Daoy (cell line): ENCODE measurements around the gene SUSD3. TPM values are rescaled to one million over a fixed set of nuclear protein-coding genes. Genes with fewer than 3 reads are reported as not detected.
"Not testable (repeated sequence)": the region's sequence is repeated elsewhere in the genome, so short reads cannot be mapped to it uniquely, and the experiment has no call there.

Experiments used
- DNase-seq: peaks from one replicate; pipeline ENCODE4 v3.0.0-alpha.2; 2015; ENCODE audit warnings: low read depth
- total RNA-seq: library from RNA; depleted of rRNA; stranded (reverse); fragments of >200 nt; shearing (Covaris generic); gene quantifications from 2 replicates; pipeline ENCODE4 v1.2.3, GENCODE V29; 2014

Gene SUSD3
- total RNA-seq, 1 experiment from 2014 or later = 0.40 TPM

GRCh38 chr9:93092251-93092991 lies 33.9 kb downstream of the SUSD3 start:
- no peak for DNase-seq

- DNase-seq = no peak
These were observed 34.8 kb downstream of the SUSD3 start for GRCh38 chr9:93093127-93093876.

- DNase-seq = no peak
These were observed 35.6 kb downstream of the SUSD3 start for GRCh38 chr9:93093877-93094657.

- DNase-seq = no peak
These were observed 36.2 kb downstream of the SUSD3 start for GRCh38 chr9:93094658-93095204.

GRCh38 chr9:93095205-93096130 lies 37.0 kb downstream of the SUSD3 start:
- peak; percentile 99 for DNase-seq

GRCh38 chr9:93096131-93096802 lies 37.8 kb downstream of the SUSD3 start, which contains the start of gene CARD19:
Gene CARD19 (plus strand): TSS chr9:93096217. CDS start chr9:93096346, 129 bp downstream.
- DNase-seq = peak; percentile 60

- no peak for DNase-seq
These were observed 38.4 kb downstream of the SUSD3 start for GRCh38 chr9:93096811-93097382.

- DNase-seq = no peak
These were observed 39.2 kb downstream of the SUSD3 start for GRCh38 chr9:93097511-93098201.

- peak; percentile 99 for DNase-seq
These were observed 39.9 kb downstream of the SUSD3 start for GRCh38 chr9:93098236-93098946.

- DNase-seq = no peak
These were observed 41.2 kb downstream of the SUSD3 start for GRCh38 chr9:93099551-93100275.

GRCh38 chr9:93100276-93100636 lies 41.8 kb downstream of the SUSD3 start:
- no peak for DNase-seq

GRCh38 chr9:93101086-93101485 lies 42.6 kb downstream of the SUSD3 start:
- not testable (repeated sequence) for DNase-seq

GRCh38 chr9:93105620-93106019 lies 47.1 kb downstream of the SUSD3 start:
- DNase-seq = no peak

GRCh38 chr9:93107151-93107824 lies 48.8 kb downstream of the SUSD3 start:
- DNase-seq = no peak

- no peak for DNase-seq
These were observed 49.3 kb downstream of the SUSD3 start for GRCh38 chr9:93107825-93108161.

- DNase-seq = no peak
These were observed 50.0 kb downstream of the SUSD3 start for GRCh38 chr9:93108291-93109041.

GRCh38 chr9:93110311-93110855 lies 51.9 kb downstream of the SUSD3 start:
- DNase-seq = no peak
